Psoas muscle (tissue), 8 donors: ENCODE measurements around the gene ZNF426. TPM values are rescaled to one million over a fixed set of nuclear protein-coding genes. Genes with fewer than 3 reads are reported as not detected.
A peak's percentile ranks its signal among the peaks of the same experiment; 100 is the strongest.
"Not testable (repeated sequence)": the region's sequence is repeated elsewhere in the genome, so short reads cannot be mapped to it uniquely, and the experiment has no call there.

ENCODE experiments used
- ATAC-seq, 4 donors: fragments of 200-7000 bp; cut with Tn5 transposase; one replicate each; pipeline ENCODE4 v1.9.1; 2020; ENCODE audit warnings: moderate library complexity in 3 of 4, mild to moderate bottlenecking in 2 of 4
- DNase-seq, 2 donors: peaks; one replicate each; pipeline ENCODE4 v3.0.0-alpha.2; 2020
- H3K27ac ChIP-seq: fragments of 200-600 bp; one replicate; pipeline ENCODE4 v1.8.0; 2022
- H3K27me3 ChIP-seq, 3 donors: fragments of 200-600 bp in 1 of 3; one replicate each; pipeline versions ENCODE4 v1.6.1 to v1.8.0; 2013 to 2022; ENCODE audit warnings: low read length in 2 of 3, mild to moderate bottlenecking in 2 of 3, moderate library complexity in 1 of 3; ENCODE audit not compliant: insufficient read depth in 3 of 3
- H3K36me3 ChIP-seq, 2 donors: fragments of 200-600 bp in 1 of 2; one replicate each; pipeline versions ENCODE4 v1.6.1 to v1.8.0; 2013 to 2022; ENCODE audit warnings: low read depth in 1 of 2, mild to moderate bottlenecking in 1 of 2, moderate library complexity in 1 of 2; ENCODE audit not compliant: insufficient read depth in 1 of 2
- H3K4me1 ChIP-seq: fragments of 200-600 bp; one replicate; pipeline ENCODE4 v1.8.0; 2022
- H3K4me3 ChIP-seq: fragments of 200-600 bp; one replicate; pipeline ENCODE4 v1.8.0; 2022; ENCODE audit warnings: mild to moderate bottlenecking
- H3K9me3 ChIP-seq: fragments of 200-600 bp; one replicate; pipeline ENCODE4 v1.8.0; 2022
- WGBS, 3 donors: extraction: QIAGEN DNeasy Blood & Tissue Kit; methylation state at CpG; one replicate each; pipeline versions ENCODE4 v1.1.6 to v1.1.7; 2013; 5-methylcytosine and 5-hydroxymethylcytosine counted together
- intact Hi-C, 2 donors: fragments of 100-400 bp; cut with DNase I; formaldehyde crosslinking; loops; one replicate each; pipeline versions ENCODE4 v1.11.0 to v1.14.2; 2022
- polyA plus RNA-seq, 3 donors: library from polyadenylated mRNA; stranded (reverse); fragments of 200-250 nt; gene quantifications; one replicate each; pipeline ENCODE4 v1.2.3, GENCODE V29; 2013
- total RNA-seq, 4 donors: library from RNA; stranded (reverse); fragmentation: NEBNext Ultra II Directional in 2 of 4; extraction: Animal tissue kit (Norgen Biotek cat#: 25700) in 2 of 4; gene quantifications; one replicate each; pipeline versions ENCODE4 v1.2.1 to v1.2.4, GENCODE V29; 2021 to 2023
- TF ChIP-seq, protein P1 (sequence below): fragments of 200-600 bp; IDR thresholded peaks from one replicate; pipeline ENCODE4 v1.8.0; 2022; ENCODE audit warnings: antibody characterized with exemption
- donor health status: healthy with polysubstance abuse.
- donor health status: DM: no; HTN: no; CAD: no; lungs with moderate emphysema.
- donor health status: Bipolar disorder and iron deficiency.
- donor health status: healthy.
- donor health status: DM: yes; HTN: yes; CAD: no.
- donor health status: DM: no; HTN: no; CAD: no.
- donor health status: DM: no; HTN: no; CAD: no.
- donor health status: DM: yes; HTN: yes; CAD: no.

The ZNF426 gene
- total and polyA plus RNA-seq, 7 donors: 2.1 to 12.3 (median 6.2) TPM

DNA sequence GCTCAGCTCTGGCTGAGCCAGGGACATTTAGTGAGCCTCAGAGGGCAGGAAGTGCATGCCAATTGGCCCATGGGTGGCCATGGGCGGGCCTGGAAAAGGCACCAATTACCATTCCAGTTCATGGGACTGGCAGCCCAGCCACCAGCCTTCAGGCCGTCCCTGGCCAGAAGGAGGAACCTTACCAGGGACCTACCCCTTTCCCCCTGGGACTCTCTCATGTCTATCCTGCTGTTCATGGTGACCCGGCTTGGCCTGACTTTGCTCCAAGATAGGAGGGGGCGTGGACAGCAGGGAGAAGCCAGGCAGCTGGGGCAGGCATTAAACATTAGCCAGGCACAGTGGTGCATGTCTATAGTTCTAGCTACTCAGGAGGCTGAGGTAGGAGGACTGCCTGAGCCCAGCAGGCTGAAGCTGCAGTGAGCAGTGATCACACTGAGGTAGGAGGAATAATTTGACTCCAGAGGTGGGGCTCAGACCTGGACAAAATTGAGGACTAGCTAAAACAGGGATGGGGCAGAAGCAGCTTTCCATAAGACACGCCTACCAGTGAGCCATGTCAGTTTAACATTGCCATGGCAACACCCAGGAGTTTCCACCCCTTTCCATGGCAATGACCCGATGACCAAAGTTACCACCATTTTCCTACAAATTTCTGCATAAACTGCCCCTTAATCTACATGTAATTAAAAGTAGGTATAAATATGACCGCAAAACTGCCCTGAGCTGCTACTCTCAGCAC, 14.3 kb upstream of the ZNF426 start:
- H3K9me3 ChIP-seq: peaks cover 24% of the 10 kb centered on the region
- DNase-seq: no peak
- TF ChIP-seq, protein P1, sequence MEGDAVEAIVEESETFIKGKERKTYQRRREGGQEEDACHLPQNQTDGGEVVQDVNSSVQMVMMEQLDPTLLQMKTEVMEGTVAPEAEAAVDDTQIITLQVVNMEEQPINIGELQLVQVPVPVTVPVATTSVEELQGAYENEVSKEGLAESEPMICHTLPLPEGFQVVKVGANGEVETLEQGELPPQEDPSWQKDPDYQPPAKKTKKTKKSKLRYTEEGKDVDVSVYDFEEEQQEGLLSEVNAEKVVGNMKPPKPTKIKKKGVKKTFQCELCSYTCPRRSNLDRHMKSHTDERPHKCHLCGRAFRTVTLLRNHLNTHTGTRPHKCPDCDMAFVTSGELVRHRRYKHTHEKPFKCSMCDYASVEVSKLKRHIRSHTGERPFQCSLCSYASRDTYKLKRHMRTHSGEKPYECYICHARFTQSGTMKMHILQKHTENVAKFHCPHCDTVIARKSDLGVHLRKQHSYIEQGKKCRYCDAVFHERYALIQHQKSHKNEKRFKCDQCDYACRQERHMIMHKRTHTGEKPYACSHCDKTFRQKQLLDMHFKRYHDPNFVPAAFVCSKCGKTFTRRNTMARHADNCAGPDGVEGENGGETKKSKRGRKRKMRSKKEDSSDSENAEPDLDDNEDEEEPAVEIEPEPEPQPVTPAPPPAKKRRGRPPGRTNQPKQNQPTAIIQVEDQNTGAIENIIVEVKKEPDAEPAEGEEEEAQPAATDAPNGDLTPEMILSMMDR: no peak
- no peak overlapping the region for H3K27ac ChIP-seq
- ATAC-seq: no peak
- no peaks in the 10 kb centered on the region for H3K36me3 ChIP-seq
- H3K4me3 ChIP-seq: no peak overlapping the region
- WGBS, 3 donors: 88 to 93% (median 91%) methylated on average over 7 of the region's 7 CpGs
- intact Hi-C loops: no loop called here
- no peaks in the 10 kb centered on the region for H3K4me1 ChIP-seq
- H3K27me3 ChIP-seq: peaks cover 0 to 2% (median 0%) of the 10 kb centered on the region in 3 donors

DNA sequence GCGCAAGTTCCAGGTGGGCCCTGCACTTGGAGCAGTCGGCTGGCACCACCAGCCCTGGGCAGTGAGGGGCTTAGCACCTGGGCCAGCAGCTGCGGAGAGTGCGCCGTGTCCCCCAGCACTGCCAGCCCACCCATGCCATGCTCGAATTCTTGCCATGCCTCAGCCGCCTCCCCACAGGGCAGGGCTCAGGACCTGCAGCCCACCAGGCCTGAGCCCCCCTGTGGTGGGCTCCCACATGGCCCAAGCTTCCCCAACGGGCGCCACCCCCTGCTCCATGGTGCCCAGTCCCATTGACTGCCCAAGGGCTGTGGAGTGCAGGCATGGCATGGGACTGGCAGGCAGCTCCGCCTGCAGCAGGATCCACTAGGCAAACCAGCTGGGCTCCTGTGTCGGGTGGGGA, 9.4 kb upstream of the ZNF426 start:
- DNase-seq: no peak
- no peaks in the 10 kb centered on the region for H3K9me3 ChIP-seq
- no peaks in the 10 kb centered on the region for H3K4me1 ChIP-seq
- WGBS, 3 donors: 87 to 94% (median 91%) methylated on average over 9 to 11 of the region's 11 CpGs
- TF ChIP-seq, protein P1: no peak
- H3K27ac ChIP-seq: no peak overlapping the region
- H3K4me3 ChIP-seq: no peak overlapping the region
- ATAC-seq: no peak
- no peaks in the 10 kb centered on the region for H3K36me3 ChIP-seq
- peaks cover 0 to 2% (median 0%) of the 10 kb centered on the region in 3 donors for H3K27me3 ChIP-seq
- intact Hi-C loops: no loop called here

DNA sequence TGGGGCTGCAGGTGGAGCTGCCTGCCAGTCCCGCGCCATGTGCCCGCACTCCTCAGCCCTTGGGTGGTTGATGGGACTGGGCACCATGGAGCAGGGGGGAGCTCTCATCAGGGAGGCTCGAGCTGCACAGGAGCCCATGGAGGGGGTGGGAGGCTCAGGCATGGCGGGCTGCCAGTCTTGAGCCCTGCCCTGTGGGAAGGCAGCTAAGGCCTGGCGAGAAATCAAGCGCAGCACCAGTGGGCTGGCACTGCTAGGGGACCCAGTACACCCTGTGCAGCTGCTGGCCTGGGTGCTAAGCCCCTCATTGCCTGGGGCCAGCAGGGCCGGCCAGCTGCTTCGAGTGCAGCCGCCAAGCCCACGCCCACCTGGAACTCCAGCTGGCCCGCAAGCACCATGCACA, 2.8 kb upstream of the ZNF426 start:
- DNase-seq, ATAC-seq: not testable (repeated sequence)

DNA sequence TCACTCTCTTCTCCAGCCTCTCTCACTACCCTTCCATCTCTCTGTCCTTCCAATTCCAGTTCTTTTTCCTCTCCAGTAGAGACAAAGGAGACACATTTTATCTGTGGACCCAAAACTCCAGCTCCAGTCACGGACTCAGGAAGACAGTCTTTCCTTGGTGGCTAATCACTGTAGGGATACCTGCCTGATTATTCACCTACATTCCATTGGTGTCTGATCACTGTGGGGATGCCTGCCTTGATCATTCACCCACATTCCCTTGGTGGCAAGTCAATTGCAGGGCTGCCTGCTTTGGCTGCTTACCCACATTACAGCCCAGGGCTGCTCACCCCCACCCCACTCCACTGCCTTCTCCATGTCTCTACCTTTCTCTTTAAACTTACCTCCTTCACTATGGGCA, 1.5 kb upstream of the ZNF426 start:
- not testable (repeated sequence) for H3K27me3 ChIP-seq, DNase-seq, ATAC-seq, H3K27ac ChIP-seq, H3K4me3 ChIP-seq
- Histone ChIP-seq H3K9me3 (peaks cover 22% of the 10 kb centered on the region), H3K4me1 (peaks cover 12% of the 10 kb centered on the region), H3K36me3 (peaks cover 3 to 17% of the 10 kb centered on the region in 2 donors)
- intact Hi-C loops: loop anchor here in 1 of 2 donors (5.0 kb wide), 2 partner anchors 403 to 1432 kb away; no protein-coding TSS in a partner anchor
- 48 to 100% (median 100%) methylated on average over 1 of the region's 1 CpG for WGBS, 3 donors

More for the DNA sequence above, 2.8 kb upstream of the ZNF426 start:
- WGBS, 3 donors: 74 to 84% (median 79%) methylated on average over 11 to 12 of the region's 12 CpGs
- H3K4me3 ChIP-seq, H3K27me3 ChIP-seq, intact Hi-C loops, H3K27ac ChIP-seq, H3K36me3 ChIP-seq: not testable (repeated sequence)
- peaks cover 16% of the 10 kb centered on the region for H3K9me3 ChIP-seq
- H3K4me1 ChIP-seq: peaks cover 12% of the 10 kb centered on the region

DNA sequence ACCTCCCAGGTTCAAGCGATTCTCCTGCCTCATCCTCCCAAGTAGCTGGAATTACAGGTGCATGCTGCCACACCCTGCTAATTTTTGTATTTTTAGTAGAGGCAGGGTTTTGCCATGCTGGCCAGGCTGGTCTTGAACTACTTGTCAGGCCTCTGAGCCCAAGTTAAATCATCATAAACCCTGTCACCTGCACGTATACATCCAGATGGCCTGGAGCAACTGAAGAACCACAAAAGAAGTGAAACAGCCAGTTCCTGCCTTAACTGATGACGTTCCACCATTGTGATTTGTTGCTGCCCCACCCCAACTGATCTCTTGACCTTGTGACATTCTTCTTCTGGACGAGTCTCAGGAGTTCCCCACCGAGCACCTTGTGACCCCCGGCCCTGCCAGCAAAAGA, 756 bp upstream of the ZNF426 start:
- DNase-seq: not testable (repeated sequence)
- peak overlapping the region; percentile 91 for H3K4me3 ChIP-seq

DNA sequence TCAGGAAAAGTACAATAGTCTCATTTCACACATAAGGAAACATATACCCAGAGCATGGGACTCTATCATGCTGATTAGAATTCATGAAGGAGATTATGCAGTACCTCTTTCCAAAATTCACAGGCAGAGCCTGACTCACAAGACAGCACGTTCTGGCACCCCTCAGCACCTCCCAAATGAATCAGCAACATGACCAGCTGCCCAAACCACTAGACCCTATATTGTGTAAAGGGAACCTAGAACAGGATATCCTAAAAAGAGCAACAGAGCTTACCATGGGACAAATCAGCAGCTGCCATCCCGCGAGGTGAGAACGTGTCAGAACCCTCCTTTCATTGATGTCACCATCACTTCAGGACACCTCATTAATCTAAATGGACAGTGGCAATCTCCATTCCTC, 2.5 kb downstream of the ZNF426 start:
- H3K9me3 ChIP-seq: peaks cover 48% of the 10 kb centered on the region
- no peak for ATAC-seq
- intact Hi-C loops: loop anchor here in 1 of 2 donors (5.0 kb wide), 2 partner anchors 399 to 1436 kb away; no protein-coding TSS in a partner anchor

More for the DNA sequence above, 756 bp upstream of the ZNF426 start:
- H3K27me3 ChIP-seq, ATAC-seq: not testable (repeated sequence)
- Histone ChIP-seq H3K36me3 (peaks cover 9 to 25% of the 10 kb centered on the region in 2 donors), H3K27ac (peak overlapping the region; percentile 87), H3K4me1 (peaks cover 12% of the 10 kb centered on the region), H3K9me3 (peaks cover 22% of the 10 kb centered on the region)
- 82 to 88% (median 83%) methylated on average over 6 of the region's 6 CpGs for WGBS, 3 donors
- intact Hi-C loops: loop anchor here in 1 of 2 donors (5.0 kb wide), 2 partner anchors 402 to 1433 kb away; no protein-coding TSS in a partner anchor

More for the DNA sequence above, 2.5 kb downstream of the ZNF426 start:
- H3K36me3 ChIP-seq: peaks cover 39 to 57% of the 10 kb centered on the region in 2 donors
- DNase-seq: no peak
- peaks cover 12% of the 10 kb centered on the region for H3K4me1 ChIP-seq
- WGBS, 3 donors: 94 to 98% (median 96%) methylated on average over 4 of the region's 4 CpGs
- H3K27me3 ChIP-seq: no peaks in the 10 kb centered on the region
- TF ChIP-seq, protein P1: no peak
- no peak overlapping the region for H3K27ac ChIP-seq
- no peak overlapping the region for H3K4me3 ChIP-seq
